NCI-H2227 (cell line): ENCODE measurements around the gene SASH3.

Experiments used
- DNase-seq: peaks from one replicate; lab custom pipeline; 2025; ENCODE audit not compliant: unreplicated experiment; lab: John Stamatoyannopoulos, UW

SASH3 gene

GRCh38 chrX:129759576-129760061 is 20.1 kb upstream of the SASH3 start:
- DNase-seq = no peak

GRCh38 chrX:129760155-129760554 is 19.6 kb upstream of the SASH3 start:
- no peak for DNase-seq

- no peak for DNase-seq
These were observed 18.8 kb upstream of the SASH3 start for GRCh38 chrX:129760981-129761380.

- no peak for DNase-seq
These were observed 18.2 kb upstream of the SASH3 start for GRCh38 chrX:129761596-129761995.

- no peak for DNase-seq
These were observed 17.3 kb upstream of the SASH3 start for GRCh38 chrX:129762448-129762847.

- DNase-seq = no peak
These were observed 16.1 kb upstream of the SASH3 start for GRCh38 chrX:129763666-129764065.

- DNase-seq = no peak
These were observed 11.6 kb upstream of the SASH3 start for GRCh38 chrX:129768186-129768585.

GRCh38 chrX:129768586-129769466 is 10.9 kb upstream of the SASH3 start:
- no peak for DNase-seq

GRCh38 chrX:129769467-129770154 is 10.1 kb upstream of the SASH3 start:
- no peak for DNase-seq

GRCh38 chrX:129771266-129771995 is 8.3 kb upstream of the SASH3 start:
- DNase-seq = no peak

- DNase-seq = no peak
These were observed 6.8 kb upstream of the SASH3 start for GRCh38 chrX:129772796-129773431.

GRCh38 chrX:129773649-129774458 is 5.9 kb upstream of the SASH3 start:
- no peak for DNase-seq

GRCh38 chrX:129777218-129778030 is 2.3 kb upstream of the SASH3 start:
- DNase-seq = no peak

GRCh38 chrX:129779086-129779672 is 570 bp upstream of the SASH3 start:
- no peak for DNase-seq

GRCh38 chrX:129780441-129781105 is 824 bp downstream of the SASH3 start:
- no peak for DNase-seq

- DNase-seq = no peak
These were observed 1.5 kb downstream of the SASH3 start for GRCh38 chrX:129781134-129781672.

- DNase-seq = no peak
These were observed 2.1 kb downstream of the SASH3 start for GRCh38 chrX:129781680-129782495.
